Right lobe of liver (tissue), 4 donors: ENCODE measurements around the gene CHST13.

ENCODE experiments used
- POLR2A ChIP-seq: fragments of 450-650 bp; IDR thresholded peaks from one replicate; pipeline ENCODE4 v1.6.1; 2017; ENCODE audit warnings: antibody characterized with exemption, mild to moderate bottlenecking
- TF ChIP-seq, protein P1 (sequence below), 4 donors: fragments of 200-600 bp in 3 of 4; fragments of 450-650 bp in 1 of 4; IDR thresholded peaks; one replicate each; pipeline versions ENCODE4 v1.5.1 to v1.8.0; 2016 to 2022; ENCODE audit warnings: antibody characterized with exemption in 4 of 4, mild to moderate bottlenecking in 2 of 4
- donor health status: DM: no; HTN: no; CAD: no.
- donor health status: DM: no; HTN: no; CAD: no.
- donor health status: DM: no; HTN: yes; CAD: no.

DNA sequence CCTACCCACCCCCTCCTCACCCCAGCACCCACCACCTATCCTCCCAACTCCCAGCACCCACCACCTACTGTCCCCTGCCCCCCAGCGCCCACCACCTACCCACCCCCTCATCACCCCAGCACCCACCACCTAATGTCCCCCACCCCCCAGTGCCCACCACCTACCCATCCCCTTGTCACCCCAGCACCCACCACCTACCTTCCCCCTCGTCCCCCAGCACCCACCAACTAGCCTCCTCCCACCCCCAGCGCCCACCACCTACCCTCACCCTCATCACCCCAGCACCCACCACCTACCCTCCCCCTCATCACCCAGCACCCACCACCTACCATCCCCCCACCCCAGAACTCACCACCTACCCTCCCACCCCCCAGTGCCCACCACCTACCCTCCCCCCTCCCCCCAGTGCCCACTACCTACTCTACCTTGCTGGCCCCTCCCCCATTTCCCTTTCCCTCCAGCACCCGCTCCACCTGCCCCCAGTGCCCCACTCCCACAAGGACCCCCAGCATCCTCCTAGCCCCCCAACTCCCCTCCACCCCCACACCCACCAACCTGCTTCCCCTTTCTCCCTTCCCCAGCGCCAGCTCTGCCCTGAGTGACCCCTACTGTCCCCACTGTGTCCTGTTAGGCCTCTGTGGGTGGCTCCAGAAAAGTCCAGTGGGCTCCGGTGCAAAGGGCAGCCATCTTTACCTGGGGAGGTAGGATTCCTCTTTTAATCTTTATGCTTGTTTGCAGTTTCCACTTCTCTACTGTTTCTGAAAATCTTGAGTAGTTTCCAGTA lies 7.6 kb upstream of the CHST13 start:
- no peak for TF ChIP-seq POLR2A
- TF ChIP-seq, protein P1, sequence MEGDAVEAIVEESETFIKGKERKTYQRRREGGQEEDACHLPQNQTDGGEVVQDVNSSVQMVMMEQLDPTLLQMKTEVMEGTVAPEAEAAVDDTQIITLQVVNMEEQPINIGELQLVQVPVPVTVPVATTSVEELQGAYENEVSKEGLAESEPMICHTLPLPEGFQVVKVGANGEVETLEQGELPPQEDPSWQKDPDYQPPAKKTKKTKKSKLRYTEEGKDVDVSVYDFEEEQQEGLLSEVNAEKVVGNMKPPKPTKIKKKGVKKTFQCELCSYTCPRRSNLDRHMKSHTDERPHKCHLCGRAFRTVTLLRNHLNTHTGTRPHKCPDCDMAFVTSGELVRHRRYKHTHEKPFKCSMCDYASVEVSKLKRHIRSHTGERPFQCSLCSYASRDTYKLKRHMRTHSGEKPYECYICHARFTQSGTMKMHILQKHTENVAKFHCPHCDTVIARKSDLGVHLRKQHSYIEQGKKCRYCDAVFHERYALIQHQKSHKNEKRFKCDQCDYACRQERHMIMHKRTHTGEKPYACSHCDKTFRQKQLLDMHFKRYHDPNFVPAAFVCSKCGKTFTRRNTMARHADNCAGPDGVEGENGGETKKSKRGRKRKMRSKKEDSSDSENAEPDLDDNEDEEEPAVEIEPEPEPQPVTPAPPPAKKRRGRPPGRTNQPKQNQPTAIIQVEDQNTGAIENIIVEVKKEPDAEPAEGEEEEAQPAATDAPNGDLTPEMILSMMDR (IDR thresholded peaks at IDR 0.05): no peak
